Neuronal stem cell (in vitro differentiated cells): ENCODE measurements around the gene TAOK1.

Experiments
- DNase-seq: peaks from one replicate; pipeline ENCODE4 v3.0.0-alpha.2; 2013; ENCODE audit warnings: low spot score
- H2AFZ ChIP-seq: one replicate; pipeline ENCODE4 v1.6.1; 2013; ENCODE audit warnings: mild to moderate bottlenecking, low read length, inconsistent platforms
- H2AK5ac ChIP-seq: 2 replicates; pipeline ENCODE4 v1.6.1; 2013; ENCODE audit warnings: low read depth, mild to moderate bottlenecking, inconsistent platforms, low read length, moderate library complexity, mixed read lengths
- H2BK120ac ChIP-seq: 2 replicates; pipeline ENCODE4 v1.6.1; 2013; ENCODE audit warnings: low read depth, mild to moderate bottlenecking, inconsistent platforms, low read length, moderate library complexity, mixed read lengths
- H2BK12ac ChIP-seq: one replicate; pipeline ENCODE4 v1.6.1; 2013; ENCODE audit warnings: low read length, inconsistent platforms
- H2BK15ac ChIP-seq: 2 replicates; pipeline ENCODE4 v1.6.1; 2013; ENCODE audit warnings: mild to moderate bottlenecking, low read length, inconsistent platforms, mixed read lengths
- H2BK5ac ChIP-seq: one replicate; pipeline ENCODE4 v1.6.1; 2013; ENCODE audit warnings: inconsistent platforms, mild to moderate bottlenecking, low read length, moderate library complexity
- H3K14ac ChIP-seq: one replicate; pipeline ENCODE4 v1.6.1; 2013; ENCODE audit warnings: low read length, inconsistent platforms
- H3K18ac ChIP-seq: 2 replicates; pipeline ENCODE4 v1.6.1; 2013; ENCODE audit warnings: low read length, inconsistent platforms
- H3K23ac ChIP-seq: 2 replicates; pipeline ENCODE4 v1.6.1; 2013; ENCODE audit warnings: low read depth, mild to moderate bottlenecking, mixed read lengths, low read length, inconsistent platforms; ENCODE audit not compliant: poor library complexity
- H3K27ac ChIP-seq: replicated peaks from 3 replicates; pipeline ENCODE4 v1.5.1; 2013; ENCODE audit warnings: low read length, inconsistent platforms
- H3K27me3 ChIP-seq, 3 experiments: 2 replicates each; pipeline ENCODE4 v1.6.1; 2013; ENCODE audit warnings: low read length in 3 of 3, mild to moderate bottlenecking in 2 of 3, inconsistent platforms in 1 of 3, low read depth in 1 of 3, mixed read lengths in 1 of 3, moderate library complexity in 1 of 3; ENCODE audit not compliant: control insufficient read depth in 3 of 3, insufficient read depth in 3 of 3
- H3K36me3 ChIP-seq, 2 donors: replicated peaks in 1 of 2; 2 replicates each; pipeline ENCODE4 v1.6.1; 2013; ENCODE audit warnings: low read length in 2 of 2; ENCODE audit not compliant: control insufficient read depth in 2 of 2, insufficient read depth in 2 of 2
- H3K4ac ChIP-seq: 2 replicates; pipeline ENCODE4 v1.6.1; 2013; ENCODE audit warnings: inconsistent platforms, mild to moderate bottlenecking, low read length, moderate library complexity
- H3K4me1 ChIP-seq, 2 donors: 1 replicate in 1 of 2; 2 replicates in 1 of 2; pipeline ENCODE4 v1.6.1; 2013; ENCODE audit warnings: low read length in 2 of 2, low read depth in 1 of 2; ENCODE audit not compliant: control insufficient read depth in 2 of 2, insufficient read depth in 1 of 2
- H3K4me2 ChIP-seq: one replicate; pipeline ENCODE4 v1.6.1; 2013; ENCODE audit warnings: mild to moderate bottlenecking, low read length, inconsistent platforms; ENCODE audit not compliant: insufficient read depth, poor library complexity, severe bottlenecking
- H3K4me3 ChIP-seq, 2 donors: 2 replicates each; pipeline ENCODE4 v1.5.1; 2013; ENCODE audit warnings: low read length in 2 of 2, mild to moderate bottlenecking in 2 of 2, inconsistent platforms in 1 of 2, moderate library complexity in 1 of 2
- H3K79me1 ChIP-seq: one replicate; pipeline ENCODE4 v1.6.1; 2013; ENCODE audit warnings: low read depth, mild to moderate bottlenecking, inconsistent platforms, low read length, moderate library complexity
- H3K9ac ChIP-seq: one replicate; pipeline ENCODE4 v1.6.1; 2013; ENCODE audit warnings: mild to moderate bottlenecking, low read depth, low read length, inconsistent platforms; ENCODE audit not compliant: poor library complexity
- H3K9me3 ChIP-seq, 2 donors: replicated peaks in 1 of 2; 2 replicates each; pipeline versions ENCODE3 to v1.6.1; 2013; ENCODE audit warnings: low read length in 2 of 2, mild to moderate bottlenecking in 2 of 2, inconsistent platforms in 1 of 2, low read depth in 1 of 2, mixed read lengths in 1 of 2, moderate library complexity in 1 of 2; ENCODE audit not compliant: control insufficient read depth in 2 of 2, insufficient read depth in 1 of 2
- H4K8ac ChIP-seq: one replicate; pipeline ENCODE4 v1.6.1; 2013; ENCODE audit warnings: low read depth, mild to moderate bottlenecking, inconsistent platforms, low read length, moderate library complexity
- H4K91ac ChIP-seq: one replicate; pipeline ENCODE4 v1.6.1; 2013; ENCODE audit warnings: low read length, low read depth, mild to moderate bottlenecking, inconsistent platforms; ENCODE audit not compliant: poor library complexity
- WGBS, 2 donors: extraction: QIAGEN DNeasy Blood & Tissue Kit; methylation state at CpG; one replicate each; pipeline ENCODE4 v1.1.7; 2013; ENCODE audit warnings: missing lambda C conversion rate in 2 of 2, mixed read lengths in 1 of 2; ENCODE audit not compliant: insufficient read length in 2 of 2, insufficient replicate concordance in 1 of 2; ENCODE audit errors: extremely low coverage in 2 of 2; 5-methylcytosine and 5-hydroxymethylcytosine counted together

The TAOK1 gene

DNA sequence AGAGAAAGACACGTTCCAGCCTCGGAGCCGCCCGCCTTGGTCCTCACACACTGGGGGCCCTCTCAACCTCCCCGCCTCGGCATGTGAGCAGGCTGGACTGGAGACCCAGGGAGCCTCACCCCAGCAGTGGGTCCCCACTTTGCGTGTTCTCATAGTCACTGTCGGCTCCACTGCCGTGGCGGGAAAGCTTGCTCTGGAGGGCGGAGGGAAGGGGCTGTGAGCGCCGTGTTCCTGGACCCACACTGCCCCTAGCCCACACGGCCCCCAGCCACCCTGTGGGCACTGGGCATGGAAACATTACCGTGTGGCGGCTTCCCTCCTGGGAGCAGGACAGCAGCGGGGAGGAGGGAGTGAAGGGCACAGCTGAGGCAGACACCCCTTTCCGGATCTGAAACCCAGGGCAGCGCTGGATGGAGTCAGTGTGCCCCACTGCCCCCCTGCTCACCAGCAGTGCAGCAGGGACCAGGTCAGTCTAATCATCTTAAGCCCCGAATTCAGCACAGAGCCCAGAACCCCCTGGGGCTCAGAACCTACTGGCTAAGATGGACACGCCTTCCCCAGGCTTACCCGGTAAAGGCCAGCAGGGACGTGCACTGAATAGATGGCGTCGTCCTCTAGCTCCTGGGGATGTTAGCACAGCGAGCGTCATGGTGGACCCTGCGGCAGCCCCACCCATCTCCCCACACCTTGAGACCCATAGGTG, 185.5 kb downstream of the TAOK1 start:
- Histone ChIP-seq H3K79me1 (peaks cover 7% of the 10 kb centered on the region), H2BK12ac (no peak overlapping the region), H3K4me3 (no peak overlapping the region), H3K9ac (peak overlapping the region; percentile 56), H3K27ac (no peak overlapping the region), H4K8ac (no peak overlapping the region), H4K91ac (no peak overlapping the region), H3K36me3 (peaks cover 67 to 94% of the 10 kb centered on the region in 2 donors), H3K27me3 (no peaks in the 10 kb centered on the region), H3K9me3 (no peaks in the 10 kb centered on the region), H3K4me2 (no peak overlapping the region), H2BK120ac (no peak overlapping the region), H3K4me1 (peaks cover 0 to 6% of the 10 kb centered on the region in 2 donors), H3K23ac (peak overlapping the region; percentile 39), H3K14ac (no peak overlapping the region), H2AFZ (no peak overlapping the region), H2AK5ac (no peak overlapping the region), H3K18ac (no peak overlapping the region), H2BK5ac (no peak overlapping the region), H2BK15ac (no peak overlapping the region), H3K4ac (no peak overlapping the region)
- WGBS, 2 donors, result no CpG with 5 or more reads among the region's 28 CpGs
- DNase-seq, result no peak

- Histone ChIP-seq H4K91ac (no peak overlapping the region), H3K23ac (no peak overlapping the region), H3K14ac (no peak overlapping the region), H3K18ac (no peak overlapping the region), H3K27ac (no peak overlapping the region), H2AFZ (no peak overlapping the region), H4K8ac (no peak overlapping the region), H3K9me3 (no peaks in the 10 kb centered on the region), H2BK15ac (no peak overlapping the region), H2BK12ac (no peak overlapping the region), H2BK120ac (no peak overlapping the region), H2BK5ac (no peak overlapping the region), H3K9ac (peak overlapping the region; percentile 55), H2AK5ac (no peak overlapping the region), H3K79me1 (peaks cover 6% of the 10 kb centered on the region), H3K27me3 (no peaks in the 10 kb centered on the region), H3K4me2 (no peak overlapping the region), H3K4me1 (peaks cover 0 to 6% of the 10 kb centered on the region in 2 donors), H3K4ac (no peak overlapping the region), H3K36me3 (peaks cover 66 to 92% of the 10 kb centered on the region in 2 donors), H3K4me3 (no peak overlapping the region)
- no peak for DNase-seq
- WGBS, 2 donors, result no CpG with 5 or more reads among the region's 37 CpGs
Measured at GRCh38 chr17:29576214-29577000, 186.2 kb downstream of the TAOK1 start.

GRCh38 chr17:29577001-29577370, 186.8 kb downstream of the TAOK1 start:
- no peak overlapping the region for H2AFZ ChIP-seq
- no peak overlapping the region for H2AK5ac ChIP-seq
- H3K4ac ChIP-seq, result no peak overlapping the region
- no CpG with 5 or more reads among the region's 9 CpGs for WGBS, 2 donors
- no peak overlapping the region for H2BK15ac ChIP-seq
- H3K4me2 ChIP-seq, result no peak overlapping the region
- no peak overlapping the region for H2BK120ac ChIP-seq
- H3K23ac ChIP-seq, result no peak overlapping the region
- no peak overlapping the region for H3K9ac ChIP-seq
- no peak overlapping the region for H3K4me3 ChIP-seq
- H2BK12ac ChIP-seq, result no peak overlapping the region
- DNase-seq, result no peak
- H3K18ac ChIP-seq, result no peak overlapping the region
- no peak overlapping the region for H3K27ac ChIP-seq
- no peaks in the 10 kb centered on the region for H3K9me3 ChIP-seq
- no peak overlapping the region for H4K8ac ChIP-seq
- no peak overlapping the region for H3K14ac ChIP-seq
- no peak overlapping the region for H4K91ac ChIP-seq
- peaks cover 67 to 92% of the 10 kb centered on the region in 2 donors for H3K36me3 ChIP-seq
- H3K4me1 ChIP-seq, result peaks cover 0 to 6% of the 10 kb centered on the region in 2 donors
- H2BK5ac ChIP-seq, result no peak overlapping the region
- peaks cover 5% of the 10 kb centered on the region for H3K79me1 ChIP-seq
- no peaks in the 10 kb centered on the region for H3K27me3 ChIP-seq
